ENCODE results near the gene SLC9A8. TPM values are rescaled to one million over a fixed set of nuclear protein-coding genes. Genes with fewer than 3 reads are reported as not detected.

Gene SLC9A8
- total and polyA plus RNA-seq, 2 of the 8 experiments (the other 6 are each of a cell fraction or from before 2014, with no cell fraction given) = 3.2 to 6.2 TPM

DNA sequence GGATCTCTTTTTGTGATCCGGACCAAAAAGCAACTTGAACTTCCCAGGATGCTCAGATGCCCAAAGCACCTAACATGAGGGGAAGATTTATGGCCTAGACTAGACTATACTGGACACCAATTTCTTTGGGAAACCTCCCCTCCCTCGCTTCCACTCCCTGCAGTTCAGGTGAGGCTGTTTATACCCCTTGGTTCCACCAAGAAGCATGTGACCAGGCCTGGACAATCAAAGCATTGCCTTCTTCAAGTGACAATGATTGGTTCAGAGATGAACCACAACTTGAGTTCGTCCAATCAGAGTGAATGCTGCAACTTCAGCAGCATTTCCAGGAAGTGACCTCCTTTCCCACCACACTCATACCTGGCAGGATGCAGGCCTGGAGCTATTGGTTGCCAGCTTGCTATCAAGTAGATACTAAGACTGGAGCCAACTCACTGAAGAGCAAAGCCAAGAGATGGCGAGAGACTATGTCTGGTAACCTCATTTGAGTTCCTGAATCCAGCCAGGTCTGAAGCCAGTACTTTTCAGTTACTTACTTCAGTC lies 45.6 kb upstream of the SLC9A8 start:
- Histone ChIP-seq H4K91ac (replicated peaks; ENCODE audit: insufficient read length, low read length) (peak overlapping the region; percentile 38), H3K4me1 (replicated peaks in 1 of 4; ENCODE audit: control insufficient read depth in 3 of 4, insufficient read depth in 4 of 4, low read length in 3 of 4) (peaks cover 4 to 18% (median 15%) of the 10 kb centered on the region in 4 experiments), H3K79me1 (ENCODE audit: low read depth, low read length) (no peaks in the 10 kb centered on the region), H3K23ac (ENCODE audit: insufficient read length) (no peak overlapping the region), H4K5ac (ENCODE audit: insufficient read length, low read depth, low read length) (peak overlapping the region; percentile 16), H2AK5ac (ENCODE audit: low read depth, low read length) (peak overlapping the region; percentile 57), H3K27me3 (replicated peaks in 1 of 4; ENCODE audit: control insufficient read depth in 3 of 4, extremely low read depth in 1 of 4, insufficient read depth in 3 of 4, low read length in 3 of 4) (no peaks in the 10 kb centered on the region), H2BK12ac (ENCODE audit: low read depth, low read length) (peak overlapping the region; percentile 99), H3K4ac (replicated peaks; ENCODE audit: insufficient read length, low read depth, low read length) (peak overlapping the region; percentile 97), H2AFZ (ENCODE audit: low read length) (no peak overlapping the region), H3K36me3 (ENCODE audit: control insufficient read depth in 2 of 4, insufficient read depth in 4 of 4, low read length in 3 of 4) (peaks cover 0 to 3% (median 0%) of the 10 kb centered on the region in 4 experiments; a peak in 1 of 8 replicates), H2BK5ac (ENCODE audit: low read depth, low read length) (peak overlapping the region; percentile 67), H3K79me2 (ENCODE audit: control insufficient read depth in 1 of 2, insufficient read depth in 2 of 2, low read length in 2 of 2) (no peaks in the 10 kb centered on the region), H4K8ac (ENCODE audit: extremely low read depth, insufficient read depth, low read length) (no peak overlapping the region), H3K4me3 (ENCODE audit: extremely low read depth in 1 of 4, insufficient read depth in 2 of 4, low read depth in 3 of 4, low read length in 4 of 4) (no peak overlapping the region), H2BK15ac (ENCODE audit: low read length) (peak overlapping the region; percentile 90), H4K20me1 (replicated peaks in 1 of 2; ENCODE audit: control insufficient read depth in 1 of 2, insufficient read depth in 2 of 2, low read length in 2 of 2) (no peaks in the 10 kb centered on the region), H3K9me3 (ENCODE audit: insufficient read depth in 2 of 2, low read depth in 1 of 2, low read length in 1 of 2) (peaks cover 0 to 6% of the 10 kb centered on the region in 2 experiments; a peak in 1 of 4 replicates), H2BK20ac (ENCODE audit: low read length) (peak overlapping the region; percentile 49), H3K56ac (replicated peaks; ENCODE audit: insufficient read length, low read depth, low read length) (no peak overlapping the region), H3K18ac (ENCODE audit: extremely low read depth, low read length) (peak overlapping the region; percentile 52), H3K4me2 (ENCODE audit: insufficient read depth in 1 of 2, low read depth in 2 of 2, low read length in 2 of 2) (no peak overlapping the region; a peak in 1 of 4 replicates), H3K23me2 (ENCODE audit: low read depth, low read length) (peaks cover 2% of the 10 kb centered on the region; the same call in 1 of the 2 replicates), H3K27ac (ENCODE audit: low read depth, low read length) (no peak overlapping the region), H3K9ac (replicated peaks in 1 of 4; ENCODE audit: extremely low read depth in 1 of 4, low read depth in 3 of 4, low read length in 3 of 4) (no peak overlapping the region), H3K14ac (ENCODE audit: insufficient read length) (no peak overlapping the region), H2BK120ac (replicated peaks; ENCODE audit: low read depth, low read length) (peak overlapping the region; percentile 84)
- TF ChIP-seq GTF2F1 (IDR thresholded peaks at IDR 0.05; ENCODE audit: borderline replicate concordance, low read depth, low read length) (no peak), CEBPB (IDR thresholded peaks at IDR 0.05; ENCODE audit: low read depth, low read length) (no peak), CREB1 (IDR thresholded peaks at IDR 0.05) (no peak)
- POLR2A ChIA-PET (ENCODE audit: partially characterized antibody) = interaction anchor here (0.6 to 1.8 kb wide), 2 partner anchors 8 to 12 kb away, joined by 3 to 11 read pairs; no protein-coding TSS in a partner anchor
- FAIRE-seq = no peak
- 88% methylated on average over 4 of the region's 4 CpGs; no CpG with 5 or more reads in 1 of the 2 experiments for WGBS, 2 experiments (ENCODE audit: extremely low coverage in 1 of 2, insufficient coverage in 1 of 2, insufficient read length in 1 of 2, insufficient replicate concordance in 2 of 2, low coverage in 1 of 2, low lambda C conversion rate in 2 of 2, missing lambda C conversion rate in 1 of 2)
- no peak for DNase-seq (ENCODE audit: low read depth in 1 of 2, low spot score in 2 of 2)
- CTCF ChIA-PET (ENCODE audit: partially characterized antibody) = no interaction called here

All from H1 (cell line).